TTC549 (cell line): ENCODE results near the gene SFI1.
"Not testable (repeated sequence)": the region's sequence is repeated elsewhere in the genome, so short reads cannot be mapped to it uniquely, and the experiment has no call there.

Source experiments
- FAIRE-seq: peaks from 2 replicates; lab custom pipeline; 2012; peaks lifted over from hg19 to GRCh38; lab: Jason Lieb, UNC

Gene SFI1

GRCh38 chr22:31493355-31493754 is 3.0 kb upstream of the SFI1 start:
- FAIRE-seq = not testable (repeated sequence)

- no peak for FAIRE-seq
Observed at GRCh38 chr22:31495343-31495742, 993 bp upstream of the SFI1 start.

DNA sequence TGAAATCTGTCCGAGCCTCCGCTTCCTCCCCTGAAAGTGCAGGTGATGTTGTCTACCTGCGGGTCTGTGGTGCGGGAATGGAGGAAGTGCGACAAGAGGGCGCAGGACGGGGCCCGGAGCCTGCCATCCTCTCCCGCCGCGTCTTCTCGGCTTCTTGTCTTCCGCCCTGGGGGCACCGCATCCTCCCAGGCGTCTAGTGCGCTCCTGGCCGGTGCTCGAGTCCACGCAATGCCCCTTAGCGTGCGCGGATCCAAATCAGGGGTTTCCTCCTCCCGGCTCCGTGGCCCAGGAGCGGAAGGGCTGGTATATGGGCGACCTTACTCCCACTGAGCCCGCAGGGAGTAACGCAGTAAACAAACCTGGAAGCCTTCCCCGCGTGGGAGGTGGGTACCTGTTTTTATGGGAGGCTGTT is 405 bp downstream of the SFI1 start:
- FAIRE-seq = no peak

DNA sequence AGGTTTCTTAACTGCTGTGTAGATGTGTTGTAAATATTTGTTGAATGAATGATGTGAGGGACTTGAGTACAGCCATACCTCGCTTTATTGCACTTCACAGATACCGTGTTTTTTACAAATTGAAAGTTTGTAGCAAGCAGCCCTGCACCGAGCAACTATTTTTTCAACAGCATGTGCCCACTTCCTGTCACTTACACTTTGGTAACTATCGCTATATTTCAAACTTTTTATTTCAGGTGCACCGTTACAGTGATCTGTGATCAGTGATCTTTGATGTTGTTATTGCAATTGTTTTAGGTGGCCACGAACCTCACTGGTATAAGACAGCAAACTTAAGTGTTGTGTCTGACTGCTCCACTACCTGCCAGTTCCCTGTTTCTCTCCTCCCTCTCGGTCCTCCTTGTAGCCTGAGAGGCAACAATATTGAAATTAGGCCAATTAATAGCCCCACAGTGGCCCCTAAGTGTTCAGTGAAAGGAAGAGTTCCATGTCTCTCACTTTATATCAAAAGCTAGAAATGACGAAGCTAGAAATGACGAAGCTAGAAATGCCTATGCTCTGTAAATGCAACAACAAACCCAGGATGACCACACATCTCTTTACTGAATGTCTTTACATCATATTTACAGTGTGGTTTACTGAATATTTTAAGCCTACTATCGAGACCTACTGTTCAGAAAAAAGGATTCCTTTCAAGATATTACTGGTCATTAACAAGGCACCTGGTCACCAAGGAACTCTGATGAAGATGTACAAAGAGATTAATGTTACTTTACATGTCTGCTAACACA is 1.0 kb downstream of the SFI1 start:
- no peak for FAIRE-seq

DNA sequence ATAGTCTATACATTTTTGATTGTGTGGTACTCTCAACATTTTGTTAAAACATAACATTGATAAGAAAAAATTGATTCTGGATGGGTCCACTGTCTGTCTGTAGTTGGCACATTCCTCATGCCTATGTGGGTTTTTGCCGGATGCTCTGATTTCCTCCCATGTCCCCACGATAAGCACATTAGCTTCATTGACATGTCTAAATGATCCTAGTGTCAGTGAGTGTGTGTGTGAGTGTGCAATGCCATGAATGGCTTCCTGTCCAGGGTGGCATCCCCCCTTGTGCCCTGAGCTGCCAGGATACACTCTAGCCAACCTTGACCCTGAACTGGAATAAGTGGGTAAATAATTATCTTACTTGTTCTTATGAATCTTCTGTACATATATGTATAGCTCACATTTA is 5.4 kb downstream of the SFI1 start:
- FAIRE-seq = no peak

GRCh38 chr22:31503211-31503964 is 7.1 kb downstream of the SFI1 start:
- no peak for FAIRE-seq

DNA sequence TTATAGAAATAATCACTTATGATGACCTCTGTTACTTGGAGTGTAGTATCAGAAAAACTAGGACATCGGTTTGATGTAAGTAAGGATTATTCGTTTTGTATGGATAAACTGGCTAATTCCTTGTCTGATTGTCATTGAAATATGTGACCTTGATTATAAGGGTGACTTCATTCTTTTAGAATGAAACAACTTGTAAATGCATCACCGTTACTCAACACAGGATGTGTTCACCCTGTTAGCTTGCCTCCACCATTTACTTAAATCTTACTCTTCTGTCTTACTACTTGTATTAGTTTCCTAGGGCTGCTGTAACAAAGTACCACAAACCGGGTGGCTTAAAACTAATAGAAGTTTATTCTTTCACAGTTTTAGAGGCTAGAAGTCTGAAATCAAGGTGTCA is 7.9 kb downstream of the SFI1 start:
- no peak for FAIRE-seq

DNA sequence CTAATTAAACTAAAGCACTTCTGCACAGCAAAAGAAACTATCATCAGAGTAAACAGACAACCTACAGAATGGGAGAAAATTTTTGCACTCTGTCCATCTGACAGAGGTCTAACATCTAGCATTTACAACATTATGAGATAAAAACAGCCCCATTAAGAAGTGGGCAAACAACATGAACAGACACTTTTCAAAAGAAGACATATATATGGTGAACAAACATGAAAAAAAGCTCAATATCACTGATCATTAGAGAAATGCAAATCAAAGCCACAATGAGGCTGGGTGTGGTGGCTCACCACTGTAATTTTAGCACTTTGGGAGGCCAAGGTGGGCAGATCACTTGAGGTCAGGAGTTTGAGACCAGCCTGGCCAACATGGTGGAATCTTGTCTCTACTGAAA is 11.2 kb downstream of the SFI1 start:
- not testable (repeated sequence) for FAIRE-seq

DNA sequence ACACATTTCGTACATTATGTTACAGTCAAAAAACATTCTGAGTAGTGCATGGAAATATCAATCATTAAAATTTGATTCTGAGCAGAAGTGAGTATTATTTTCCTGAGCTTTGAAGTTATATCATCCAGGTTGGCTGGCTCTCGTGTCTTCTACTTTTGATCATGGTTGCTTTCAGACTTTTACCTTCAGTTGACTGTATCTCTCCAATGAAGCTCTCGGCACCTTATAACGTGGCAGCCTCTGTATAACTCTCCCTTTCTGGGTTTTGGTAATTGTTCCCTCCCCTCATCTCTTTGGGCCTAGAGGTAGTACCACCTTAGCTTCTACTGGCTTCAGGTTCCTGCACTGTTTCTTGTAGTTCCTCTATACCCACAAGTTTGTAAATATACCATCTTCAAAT is 12.2 kb downstream of the SFI1 start:
- no peak for FAIRE-seq

GRCh38 chr22:31509061-31509762 is 12.9 kb downstream of the SFI1 start:
- FAIRE-seq = no peak

- FAIRE-seq = no peak
Observed at GRCh38 chr22:31520051-31520450, 23.7 kb downstream of the SFI1 start.

DNA sequence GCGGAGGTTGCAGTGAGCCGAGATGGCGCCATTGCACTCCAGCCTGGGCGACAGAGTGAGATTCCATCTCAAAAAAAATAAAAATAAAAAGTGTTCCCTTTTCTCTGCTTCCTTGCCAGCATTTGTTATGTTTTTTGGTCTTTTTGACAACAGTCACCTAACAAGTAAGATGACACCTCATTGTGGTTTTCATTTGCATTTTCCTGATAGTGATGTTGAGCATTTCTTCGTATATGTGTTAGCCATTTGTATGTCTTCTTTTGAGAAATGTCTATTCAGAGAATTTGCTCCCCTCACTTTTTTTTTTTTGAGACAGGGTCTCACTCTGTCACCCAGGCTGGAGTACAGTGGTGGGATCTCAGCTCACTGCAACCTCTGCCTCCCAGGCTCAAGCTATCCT is 27.8 kb downstream of the SFI1 start:
- not testable (repeated sequence) for FAIRE-seq

- FAIRE-seq = no peak
Observed at GRCh38 chr22:31526270-31526669, 29.9 kb downstream of the SFI1 start.

DNA sequence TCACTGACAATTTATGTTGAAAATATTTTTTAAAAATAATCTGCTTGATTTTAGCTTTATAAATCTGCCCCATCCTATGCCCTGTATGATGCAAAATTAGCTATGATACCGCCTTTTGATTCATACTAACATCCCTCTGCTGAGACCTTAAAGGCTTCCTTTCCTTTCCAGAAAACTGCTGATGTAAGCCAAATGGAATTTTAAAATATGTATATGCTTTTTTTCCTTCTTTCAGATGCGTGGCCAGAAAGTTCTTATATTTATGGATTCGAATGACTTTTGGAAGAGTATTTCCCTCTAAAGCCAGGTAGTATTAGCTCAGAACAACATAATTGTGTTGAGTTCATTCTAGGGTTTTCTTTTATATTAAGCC is 34.5 kb downstream of the SFI1 start:
- FAIRE-seq = no peak

DNA sequence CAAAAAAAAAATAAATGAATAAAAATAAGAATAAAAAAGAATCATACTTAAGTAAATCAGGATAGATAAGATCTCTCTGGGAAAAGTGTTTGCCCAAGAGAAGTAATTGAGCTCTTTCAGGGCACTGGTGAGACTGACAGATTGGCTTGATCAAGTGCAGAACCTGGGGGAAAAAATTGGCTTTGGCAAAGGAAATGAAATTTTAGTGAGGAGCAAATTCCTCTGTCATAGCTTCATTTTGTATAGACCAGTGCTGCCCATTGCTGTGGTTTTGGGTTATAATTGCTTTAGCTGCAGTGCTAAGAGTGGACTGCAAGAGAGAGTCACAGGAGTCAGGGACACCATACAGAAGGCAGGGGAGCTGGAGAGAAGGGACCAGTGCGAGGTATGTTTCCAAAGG is 35.7 kb downstream of the SFI1 start:
- FAIRE-seq = no peak

- FAIRE-seq = no peak
Observed at GRCh38 chr22:31533374-31533773, 37.0 kb downstream of the SFI1 start.

GRCh38 chr22:31537019-31537535 is 40.7 kb downstream of the SFI1 start:
- no peak for FAIRE-seq

GRCh38 chr22:31538815-31539214 is 42.5 kb downstream of the SFI1 start:
- FAIRE-seq = no peak

DNA sequence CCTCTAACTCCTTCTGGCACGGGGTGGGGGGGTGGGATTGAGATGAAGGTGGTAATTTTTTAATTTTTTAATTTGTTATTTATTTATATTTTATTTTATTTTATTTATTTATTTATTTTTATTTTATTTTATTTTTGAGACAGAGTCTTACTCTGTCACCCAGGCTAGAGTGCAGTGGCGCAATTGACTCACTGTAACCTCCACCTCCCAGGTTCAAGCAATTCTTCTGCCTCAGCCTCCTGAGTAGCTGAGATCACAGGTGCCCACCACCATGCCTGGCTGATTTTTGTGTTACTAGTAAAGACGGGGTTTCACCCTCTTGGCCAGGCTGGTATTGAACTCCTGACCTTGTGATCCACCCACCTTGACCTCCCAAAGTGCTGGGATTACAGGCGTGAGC is 43.8 kb downstream of the SFI1 start:
- not testable (repeated sequence) for FAIRE-seq

DNA sequence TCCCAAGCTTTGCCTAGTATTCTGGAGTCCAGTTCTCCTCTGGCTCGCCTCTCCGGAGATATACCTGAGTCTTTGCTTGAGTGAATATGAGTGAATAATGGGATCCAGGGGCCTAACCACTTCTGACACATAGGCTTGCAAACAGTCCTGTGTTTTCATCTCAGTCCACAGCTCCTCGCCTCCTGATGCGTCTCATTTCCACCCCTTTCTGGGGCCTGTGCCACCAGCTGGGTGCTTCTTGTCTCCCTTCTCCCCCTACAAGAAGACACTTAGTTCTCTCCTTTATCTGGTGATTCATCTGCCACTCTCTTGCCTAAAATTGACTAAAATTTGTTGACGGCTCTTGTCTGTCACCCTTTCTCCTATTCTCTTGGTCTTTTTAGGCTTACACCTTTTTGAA is 44.6 kb downstream of the SFI1 start:
- FAIRE-seq = no peak

- FAIRE-seq = no peak
Observed at GRCh38 chr22:31544481-31545480, 48.4 kb downstream of the SFI1 start.
